Brain pericyte (primary cell): ENCODE data around the gene EFS.
"Not testable (repeated sequence)": the region's sequence is repeated elsewhere in the genome, so short reads cannot be mapped to it uniquely, and the experiment has no call there.

ENCODE experiments used
- DNase-seq: peaks from one replicate; pipeline ENCODE4 v3.0.0-alpha.2; 2012; ENCODE audit warnings: low read depth, low spot score

Gene EFS

DNA sequence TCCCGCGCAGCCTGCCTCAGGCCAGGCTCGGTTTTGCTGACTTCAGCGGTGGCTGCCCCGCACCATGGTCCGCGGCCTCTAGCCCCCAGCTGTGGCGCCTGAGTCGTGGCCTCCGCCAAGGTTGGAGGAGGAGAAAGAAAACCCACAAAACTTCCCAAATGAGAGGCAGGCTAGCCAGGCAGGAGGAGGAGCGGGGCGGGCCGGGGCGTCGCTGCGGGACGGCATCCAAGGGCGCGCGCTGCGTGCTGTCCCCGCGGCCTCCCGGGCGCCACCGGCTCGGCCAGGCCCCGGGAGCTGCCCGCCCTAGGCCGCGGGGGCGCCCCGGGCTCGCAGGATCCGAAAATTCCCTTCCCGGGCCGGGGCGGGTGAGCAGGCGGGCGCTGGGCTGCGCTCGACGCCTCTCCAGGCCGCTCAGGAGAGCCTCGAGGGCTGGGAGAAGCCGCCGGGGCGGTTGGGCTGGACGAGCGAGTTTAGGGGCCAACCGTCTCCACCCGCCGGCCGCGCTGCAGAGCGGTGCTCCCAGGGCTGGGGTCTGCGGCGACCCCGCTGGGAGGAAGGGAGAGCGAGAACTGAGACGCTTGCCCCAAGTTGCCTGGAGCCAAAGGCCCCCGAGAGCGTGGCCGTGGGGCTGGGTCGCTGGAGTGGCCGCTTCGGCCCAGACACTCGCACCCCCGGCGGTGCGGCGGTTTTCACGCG lies at the start of gene EFS:
EFS (minus strand) TSS at position 137 of the 696 bp plus-strand sequence. CDS start 147 bp downstream, outside the sequence.
- no peak for DNase-seq

- no peak for DNase-seq
Measured at GRCh38 chr14:23414254-23414653, 49.3 kb upstream of the EFS start.

- no peak for DNase-seq
Measured at GRCh38 chr14:23413681-23414080, 48.7 kb upstream of the EFS start.

DNA sequence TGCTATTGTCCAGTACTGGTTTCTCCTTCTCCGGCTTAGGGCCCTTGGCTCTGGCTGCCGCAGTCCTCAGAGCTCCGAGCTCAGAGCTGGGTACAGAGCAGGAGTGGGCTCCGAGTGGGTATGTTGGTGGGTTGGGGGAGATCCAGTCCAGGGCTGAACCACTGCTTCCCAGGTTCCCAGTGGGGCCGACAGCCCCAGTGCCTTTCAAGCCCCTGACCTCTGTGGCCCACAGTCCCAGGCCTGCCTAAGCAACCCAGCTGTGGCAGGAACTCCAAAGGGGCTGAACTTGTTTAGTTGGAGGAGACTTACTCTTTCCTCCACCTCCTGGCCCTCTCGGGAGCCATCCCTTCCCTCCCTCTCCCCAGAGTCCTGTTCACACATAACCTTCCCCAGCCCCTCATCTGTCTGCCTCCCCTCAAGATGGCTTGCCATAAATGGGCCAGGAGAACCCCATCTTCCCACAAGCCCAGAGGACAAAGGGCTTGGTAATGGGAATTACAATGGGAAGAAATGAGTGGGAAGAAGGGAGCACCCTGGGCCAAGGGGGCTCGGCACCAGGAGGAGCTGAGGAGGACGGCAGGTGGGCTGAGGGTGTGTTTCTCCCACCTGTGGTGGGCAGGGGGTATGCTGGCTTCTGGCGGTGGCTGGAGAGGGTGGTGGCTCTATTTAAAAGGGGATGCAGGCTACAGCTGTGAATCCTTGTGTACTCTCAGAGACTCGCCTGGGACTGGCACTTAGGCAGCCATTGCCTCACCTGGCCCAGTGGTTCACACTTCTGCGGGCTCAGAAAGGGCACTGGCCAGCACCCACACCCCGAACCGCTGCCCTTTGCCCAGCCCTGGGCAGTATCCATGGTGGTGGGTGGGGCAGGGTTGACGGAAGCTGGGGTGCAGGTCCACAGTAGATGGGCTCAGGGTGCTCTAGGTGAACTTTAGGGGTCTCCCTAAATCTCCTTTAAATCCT lies 46.9 kb upstream of the EFS start:
- no peak for DNase-seq

DNA sequence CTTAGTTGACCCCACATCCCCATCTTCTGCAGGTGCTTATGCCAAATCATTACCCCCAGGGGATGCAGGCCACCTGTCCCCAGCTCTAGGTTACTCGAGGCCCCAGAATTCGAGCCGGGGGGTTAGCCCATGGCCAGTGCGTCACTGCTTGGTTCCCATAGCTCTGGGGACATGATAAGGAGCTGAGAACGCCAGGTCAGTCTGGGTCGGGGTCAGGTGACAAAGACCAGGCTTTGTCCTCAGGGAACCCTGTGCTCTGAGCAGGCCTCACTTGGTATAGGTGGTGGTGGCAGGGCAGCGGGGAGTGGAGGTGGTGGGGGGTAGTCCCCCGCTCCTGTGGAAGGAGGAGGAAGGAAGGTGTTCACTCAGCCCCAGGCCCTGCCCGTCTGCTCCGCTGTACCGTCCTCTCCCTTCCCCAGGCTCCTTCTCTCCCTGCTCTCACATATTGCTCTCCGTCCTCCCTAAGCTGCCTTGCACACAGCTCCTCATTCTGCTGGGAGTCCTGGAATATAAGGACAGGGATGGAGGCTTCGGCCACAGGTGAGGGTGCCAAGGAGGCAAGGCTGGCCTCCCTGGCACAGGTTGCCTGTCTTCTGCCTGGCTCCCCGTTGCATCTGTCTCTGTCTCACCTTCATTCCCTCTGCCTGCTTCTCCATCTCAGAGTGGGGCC lies 45.1 kb upstream of the EFS start:
- no peak for DNase-seq

DNA sequence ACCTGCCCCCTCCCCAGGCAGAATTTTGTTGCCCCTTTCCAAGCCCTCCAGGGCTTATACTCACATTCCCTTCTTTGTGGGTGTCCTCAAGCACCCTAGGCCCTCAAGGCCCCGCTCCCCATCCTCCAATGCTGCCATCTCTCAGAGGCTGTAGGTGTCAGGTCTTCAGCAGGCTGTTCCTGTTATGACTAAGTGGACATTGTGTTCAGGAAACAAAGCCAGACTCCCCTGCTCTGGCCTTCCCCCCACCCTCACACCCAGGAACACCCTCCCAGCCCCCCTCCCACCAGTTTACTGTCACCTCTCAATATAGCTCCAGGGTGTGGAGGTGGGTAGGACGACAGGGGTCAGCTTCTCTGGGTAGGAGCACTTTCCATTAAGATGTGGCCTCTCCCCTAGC lies 44.5 kb upstream of the EFS start:
- no peak for DNase-seq

DNA sequence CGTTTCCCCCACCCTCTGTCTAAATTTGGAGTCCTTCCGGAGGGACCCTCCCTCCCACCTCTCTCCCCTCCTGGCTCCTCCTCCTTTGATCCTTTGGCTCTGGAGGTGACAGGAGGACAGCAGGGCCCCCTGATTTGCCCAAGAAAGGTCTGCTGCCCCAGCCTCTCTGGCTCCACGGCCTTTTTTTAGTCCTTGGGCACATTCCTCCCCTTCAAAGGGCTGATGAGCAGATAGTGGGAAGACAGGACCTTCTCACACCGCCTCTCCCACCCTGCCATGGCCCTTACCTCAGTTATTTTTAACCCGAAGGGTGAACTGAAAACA lies 43.3 kb upstream of the EFS start:
- no peak for DNase-seq

- DNase-seq: no peak
Measured at GRCh38 chr14:23407516-23408306, 42.7 kb upstream of the EFS start, which contains the start of gene MYH6. MYH6 (minus strand) TSS chr14:23408273; CDS start chr14:23407223, 1,050 bp downstream.

DNA sequence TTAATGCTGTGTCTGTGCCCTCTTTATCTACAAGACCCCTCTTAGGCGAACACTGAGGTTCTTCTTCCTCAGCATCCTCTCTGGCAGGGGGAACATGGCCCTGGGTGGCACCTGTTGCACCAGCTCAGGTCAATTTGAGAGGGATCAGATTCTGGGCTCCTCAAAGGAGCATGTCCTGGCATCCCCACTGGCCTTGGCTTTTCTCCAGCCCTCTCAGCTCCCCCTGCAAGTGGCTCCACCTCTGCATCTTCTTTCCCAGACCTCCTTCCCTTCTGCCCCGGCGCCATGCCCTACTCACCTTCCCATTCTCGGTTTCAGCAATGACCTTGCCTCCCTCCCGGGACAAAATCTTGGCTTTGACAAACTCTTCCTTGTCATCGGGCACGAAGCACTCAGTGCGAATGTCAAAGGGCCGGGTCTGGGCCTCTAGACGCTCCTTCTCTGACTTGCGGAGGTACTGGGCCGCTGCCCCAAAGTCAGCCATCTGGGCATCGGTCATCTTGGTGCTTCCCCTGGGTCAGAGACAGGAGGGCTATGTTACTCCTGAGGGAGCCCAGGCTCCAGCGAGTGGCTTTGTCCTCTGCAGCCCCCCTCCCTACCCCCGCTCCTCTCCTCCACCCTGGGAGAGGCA lies 41.9 kb upstream of the EFS start:
- no peak for DNase-seq

- no peak for DNase-seq
Measured at GRCh38 chr14:23406244-23406643, 41.3 kb upstream of the EFS start.

DNA sequence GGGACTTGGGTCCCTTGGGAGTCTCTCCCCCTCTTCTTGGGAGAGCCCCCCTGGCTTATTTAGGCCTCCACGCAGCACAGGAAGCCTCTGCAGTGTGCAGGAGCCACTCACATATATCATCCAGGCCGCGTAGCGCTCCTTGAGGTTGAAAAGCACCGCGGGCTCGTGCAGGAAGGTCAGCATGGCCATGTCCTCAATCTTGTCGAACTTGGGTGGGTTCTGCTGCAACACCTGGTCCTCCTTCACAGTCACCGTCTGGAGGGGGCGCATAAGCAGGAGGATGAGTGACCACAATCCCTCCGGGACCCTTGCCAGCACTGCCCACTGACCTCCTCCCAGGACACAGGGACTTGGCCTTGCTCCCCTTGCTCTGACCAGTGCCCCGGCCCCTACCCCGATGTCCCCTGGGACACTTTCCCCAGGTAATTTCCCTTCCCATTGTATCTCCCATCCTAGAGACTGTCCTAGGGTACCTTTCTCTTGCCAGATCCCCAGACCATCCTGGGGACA lies 40.6 kb upstream of the EFS start:
- DNase-seq: no peak

DNA sequence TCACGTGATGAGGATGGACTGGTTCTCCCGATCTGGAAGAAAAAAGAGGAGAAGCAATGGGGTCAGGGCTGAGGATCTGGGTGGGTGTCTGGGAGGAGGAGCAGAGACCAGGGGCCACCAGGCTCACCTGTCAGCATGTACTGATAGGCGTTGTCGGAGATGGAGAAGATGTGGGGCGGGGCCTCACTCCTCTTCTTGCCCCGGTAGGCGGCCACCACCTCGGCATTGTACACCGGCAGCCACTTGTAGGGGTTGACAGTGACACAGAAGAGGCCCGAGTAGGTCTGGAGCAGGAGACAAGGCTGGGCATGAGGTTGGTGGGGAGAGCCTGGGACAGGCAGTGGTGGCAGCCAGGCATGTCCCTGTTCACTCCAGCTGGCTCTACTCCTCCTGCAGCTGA lies 40.1 kb upstream of the EFS start:
- DNase-seq: no peak

GRCh38 chr14:23404331-23404900 lies 39.4 kb upstream of the EFS start:
- DNase-seq: no peak

DNA sequence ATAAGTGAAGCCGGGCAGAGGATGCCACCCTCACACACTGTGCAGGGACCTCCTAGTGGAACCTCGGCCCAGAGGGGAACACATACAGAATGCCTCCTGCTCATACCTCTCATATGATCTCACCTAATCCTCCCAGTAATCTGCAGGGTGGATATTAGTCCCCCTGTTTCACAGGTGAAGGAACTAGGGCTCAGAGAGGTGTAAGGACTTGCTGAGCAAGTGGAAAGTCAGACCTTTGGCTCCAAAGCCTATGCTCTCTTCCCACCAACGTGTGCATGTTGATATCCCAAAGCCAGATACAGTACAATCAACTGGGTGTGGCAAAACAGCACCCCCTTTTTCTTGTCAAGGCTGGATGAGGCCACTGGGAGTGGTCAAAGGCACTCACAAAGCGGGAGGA lies 38.9 kb upstream of the EFS start:
- DNase-seq: no peak

DNA sequence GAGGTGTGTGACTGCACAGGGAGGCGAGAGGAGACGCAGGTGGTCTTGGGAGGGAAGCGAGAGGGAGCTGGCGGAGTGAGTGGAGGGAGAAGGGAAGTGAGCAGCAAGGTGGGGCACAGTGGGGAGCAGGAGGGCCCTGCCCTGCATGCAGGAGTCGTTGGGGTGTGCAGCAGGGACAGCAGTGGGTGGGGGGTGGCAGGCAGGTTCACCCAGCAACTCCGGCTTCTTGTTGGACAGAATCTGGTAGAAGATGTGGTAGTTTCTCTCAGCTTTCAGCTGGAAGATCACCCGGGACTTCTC lies 38.1 kb upstream of the EFS start:
- DNase-seq: no peak

GRCh38 chr14:23402296-23403138 lies 37.5 kb upstream of the EFS start:
- no peak for DNase-seq

GRCh38 chr14:23401291-23401690 lies 36.3 kb upstream of the EFS start:
- DNase-seq: no peak

DNA sequence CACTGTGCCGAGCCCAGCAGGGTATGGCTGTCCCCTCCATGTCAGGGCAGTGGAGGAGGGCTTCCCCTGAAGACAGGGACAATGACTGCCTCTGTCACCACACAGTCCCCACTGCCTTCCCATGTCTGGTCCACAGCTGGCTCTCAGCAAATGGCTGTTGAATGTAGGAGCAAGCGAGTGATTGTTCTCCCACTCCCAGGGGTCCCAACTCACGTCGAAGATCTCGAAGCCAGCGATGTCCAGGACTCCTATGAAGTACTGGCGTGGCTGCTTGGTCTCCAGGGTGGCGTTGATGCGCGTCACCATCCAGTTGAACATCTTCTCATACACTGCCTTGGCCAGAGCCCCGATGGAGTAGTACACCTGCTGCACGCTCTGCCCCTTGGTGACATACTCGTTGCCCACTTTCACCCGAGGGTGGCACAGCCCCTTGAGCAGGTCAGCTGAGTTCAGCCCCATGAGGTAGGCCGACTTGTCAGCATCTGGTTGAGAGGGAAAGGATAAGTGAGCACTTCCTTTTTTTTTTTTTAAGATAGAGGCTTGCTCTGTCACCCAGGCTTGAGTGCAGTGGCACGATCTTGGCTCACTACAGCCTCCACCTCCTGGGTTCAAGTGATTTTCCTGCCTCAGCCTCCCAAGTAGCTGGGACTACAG lies 35.7 kb upstream of the EFS start:
- DNase-seq: not testable (repeated sequence)

GRCh38 chr14:23399591-23399990 lies 34.6 kb upstream of the EFS start:
- DNase-seq: no peak
